ENCODE results near the gene JOSD1. TPM values are rescaled to one million over a fixed set of nuclear protein-coding genes. Genes with fewer than 3 reads are reported as not detected.

The JOSD1 gene
- total RNA-seq, 2 donors from 2014 or later = 21.2 to 26.7 TPM

DNA sequence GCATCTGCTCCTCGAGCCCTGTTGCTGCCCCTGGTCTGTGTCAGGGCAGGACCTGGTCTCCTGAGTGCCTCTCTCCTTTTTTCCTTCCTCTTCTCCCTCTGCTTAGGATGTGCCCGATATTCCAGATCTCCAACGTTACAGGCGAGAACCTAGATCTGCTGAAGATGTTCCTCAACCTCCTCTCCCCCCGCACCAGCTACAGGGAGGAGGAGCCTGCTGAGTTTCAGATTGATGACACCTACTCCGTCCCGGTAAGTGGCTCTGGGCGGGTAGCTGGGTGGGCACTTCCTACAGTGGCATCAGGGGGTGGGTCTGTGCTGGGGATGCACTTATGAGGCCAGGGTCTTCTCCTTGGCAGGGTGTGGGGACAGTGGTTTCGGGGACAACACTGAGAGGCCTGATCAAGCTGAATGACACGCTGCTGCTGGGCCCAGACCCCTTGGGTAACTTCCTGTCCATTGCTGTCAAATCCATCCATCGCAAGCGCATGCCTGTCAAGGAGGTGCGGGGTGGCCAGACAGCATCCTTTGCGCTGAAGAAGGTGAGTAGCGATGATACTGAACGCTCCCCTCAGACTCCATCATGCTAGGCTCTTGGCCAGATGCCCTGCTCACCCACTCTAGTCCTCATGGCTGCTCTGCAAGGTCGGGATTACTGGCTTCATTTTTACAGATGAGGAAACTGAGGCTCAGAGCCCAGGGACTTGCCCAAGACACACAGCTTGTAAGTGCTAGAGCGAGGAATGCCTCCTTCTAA, 25.3 kb upstream of the JOSD1 start:
- Histone ChIP-seq H3K27me3 (ENCODE audit: control insufficient read depth, insufficient read depth, low read length, poor library complexity, severe bottlenecking) (no peaks in the 10 kb centered on the region), H3K4me1 (ENCODE audit: control insufficient read depth, insufficient read depth, low read length) (no peaks in the 10 kb centered on the region), H3K36me3 (ENCODE audit: control insufficient read depth, insufficient read depth, low read length) (peaks cover 93% of the 10 kb centered on the region), H3K9ac (ENCODE audit: extremely low read depth, low read length, poor library complexity, severe bottlenecking) (no peak overlapping the region), H3K27ac (ENCODE audit: low read depth, low read length) (no peak overlapping the region), H3K4me3 (ENCODE audit: low read length) (no peak overlapping the region), H3K9me3 (ENCODE audit: control insufficient read depth, low read length) (no peaks in the 10 kb centered on the region)
- no peak overlapping the region for H3K27ac Mint-ChIP-seq
- no peaks in the 10 kb centered on the region for H3K27me3 Mint-ChIP-seq (ENCODE audit: insufficient read depth)
- H3K9me3 Mint-ChIP-seq = no peaks in the 10 kb centered on the region
- DNase-seq = no peak
- H3K36me3 Mint-ChIP-seq (ENCODE audit: low read depth) = peaks cover 68% of the 10 kb centered on the region
- no peaks in the 10 kb centered on the region for H3K4me1 Mint-ChIP-seq
- no peak for TF ChIP-seq CTCF (conservative IDR thresholded peaks at IDR 0.05)
- no peak overlapping the region for H3K4me3 Mint-ChIP-seq
- WGBS, 2 experiments (ENCODE audit: insufficient coverage in 1 of 2, insufficient read length in 1 of 2) = 94% methylated on average over 15 to 18 of the region's 18 CpGs

DNA sequence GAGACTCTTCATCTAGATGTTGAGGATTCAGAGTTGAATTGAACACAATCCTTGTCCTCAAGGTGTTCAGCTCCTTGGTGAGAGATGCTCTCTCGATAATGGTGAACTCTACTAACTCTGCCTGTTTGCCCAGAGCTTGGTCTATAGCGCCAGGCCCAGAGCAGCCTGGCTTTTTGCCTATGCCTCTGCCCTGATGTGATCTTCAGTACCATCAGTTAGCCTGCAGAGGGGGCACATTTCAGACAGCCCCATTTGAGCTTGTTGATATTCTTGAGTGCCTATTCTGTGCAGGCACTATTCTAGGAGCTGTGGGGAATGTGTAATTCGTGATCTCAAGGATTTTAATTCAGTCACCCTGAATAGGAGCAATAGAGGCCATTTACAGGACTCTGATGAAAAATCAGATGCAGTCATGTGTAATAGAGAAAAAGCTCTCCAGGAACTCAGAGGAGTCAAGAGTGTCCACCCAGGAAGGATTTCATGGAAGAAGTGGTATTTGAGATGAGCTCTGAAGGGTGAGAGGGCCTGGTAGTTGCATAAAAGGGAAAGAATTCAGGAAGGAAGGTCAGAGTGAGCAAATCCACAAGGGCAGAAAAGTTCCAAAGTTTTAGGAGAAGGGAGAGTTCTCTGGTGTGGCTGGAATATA, 24.3 kb upstream of the JOSD1 start:
- Mint-ChIP-seq H3K27me3 (ENCODE audit: insufficient read depth) (no peaks in the 10 kb centered on the region), H3K36me3 (ENCODE audit: low read depth) (peaks cover 61% of the 10 kb centered on the region), H3K27ac (no peak overlapping the region), H3K9me3 (no peaks in the 10 kb centered on the region), H3K4me3 (no peak overlapping the region), H3K4me1 (no peaks in the 10 kb centered on the region)
- WGBS, 2 experiments (ENCODE audit: insufficient coverage in 1 of 2, insufficient read length in 1 of 2) = 86% methylated on average over 3 of the region's 3 CpGs
- no peaks in the 10 kb centered on the region for H3K4me1 ChIP-seq (ENCODE audit: control insufficient read depth, insufficient read depth, low read length)
- DNase-seq = peak; percentile 74
- H3K9me3 ChIP-seq (ENCODE audit: control insufficient read depth, low read length) = no peaks in the 10 kb centered on the region
- H3K36me3 ChIP-seq (ENCODE audit: control insufficient read depth, insufficient read depth, low read length) = peaks cover 92% of the 10 kb centered on the region
- H3K9ac ChIP-seq (ENCODE audit: extremely low read depth, low read length, poor library complexity, severe bottlenecking) = no peak overlapping the region
- H3K27me3 ChIP-seq (ENCODE audit: control insufficient read depth, insufficient read depth, low read length, poor library complexity, severe bottlenecking) = no peaks in the 10 kb centered on the region
- peak; percentile 73 for TF ChIP-seq CTCF (conservative IDR thresholded peaks at IDR 0.05)
- no peak overlapping the region for H3K27ac ChIP-seq (ENCODE audit: low read depth, low read length)
- H3K4me3 ChIP-seq (ENCODE audit: low read length) = no peak overlapping the region

GRCh38 chr22:38724176-38724575, 23.4 kb upstream of the JOSD1 start:
- peaks cover 87% of the 10 kb centered on the region for H3K36me3 ChIP-seq (ENCODE audit: control insufficient read depth, insufficient read depth, low read length)
- no peaks in the 10 kb centered on the region for H3K9me3 Mint-ChIP-seq
- no peak for DNase-seq
- H3K9me3 ChIP-seq (ENCODE audit: control insufficient read depth, low read length) = no peaks in the 10 kb centered on the region
- no peaks in the 10 kb centered on the region for H3K27me3 Mint-ChIP-seq (ENCODE audit: insufficient read depth)
- H3K27me3 ChIP-seq (ENCODE audit: control insufficient read depth, insufficient read depth, low read length, poor library complexity, severe bottlenecking) = no peaks in the 10 kb centered on the region
- no peak overlapping the region for H3K4me3 ChIP-seq (ENCODE audit: low read length)
- no peak overlapping the region for H3K9ac ChIP-seq (ENCODE audit: extremely low read depth, low read length, poor library complexity, severe bottlenecking)
- no peaks in the 10 kb centered on the region for H3K4me1 ChIP-seq (ENCODE audit: control insufficient read depth, insufficient read depth, low read length)
- H3K27ac ChIP-seq (ENCODE audit: low read depth, low read length) = no peak overlapping the region
- peaks cover 61% of the 10 kb centered on the region for H3K36me3 Mint-ChIP-seq (ENCODE audit: low read depth)
- WGBS, 2 experiments (ENCODE audit: insufficient coverage in 1 of 2, insufficient read length in 1 of 2) = 88 to 95% methylated on average over 6 to 7 of the region's 7 CpGs
- no peak overlapping the region for H3K27ac Mint-ChIP-seq
- no peak for TF ChIP-seq CTCF (conservative IDR thresholded peaks at IDR 0.05)
- no peak overlapping the region for H3K4me3 Mint-ChIP-seq
- no peaks in the 10 kb centered on the region for H3K4me1 Mint-ChIP-seq

All from endodermal cell (in vitro differentiated cells).